C4-2B (cell line): ENCODE data around the gene EPHA5.

Experiments used
- CTCF ChIP-seq: fragments of 450-650 bp; conservative IDR thresholded peaks from 2 replicates; pipeline ENCODE4 v1.5.1; 2017; ENCODE audit warnings: mild to moderate bottlenecking
- ZFX ChIP-seq: fragments of 450-650 bp; IDR thresholded peaks from 2 replicates; pipeline ENCODE4 v1.6.1; 2017

- TF ChIP-seq CTCF (no peak), ZFX (no peak)
Measured at GRCh38 chr4:65302145-65302544, 368.1 kb downstream of the EPHA5 start.
